ENCODE data around the gene CDC5L.

- no peak for TF ChIP-seq POLR2A (IDR thresholded peaks at IDR 0.05)
- TF ChIP-seq CTCF (IDR thresholded peaks at IDR 0.05), result no peak
Measured at GRCh38 chr6:44493132-44493531, 105.6 kb downstream of the CDC5L start.

Data from heart left ventricle (tissue), 13 donors.